GM21423 (cell line): ENCODE data around the gene AJAP1.

Experiments
- ATAC-seq: cut with Tn5 transposase; IDR thresholded peaks from one replicate; pipeline ENCODE4 v1.9.1; 2021; ENCODE audit warnings: mild to moderate bottlenecking, moderate library complexity; ENCODE audit not compliant: unreplicated experiment

The AJAP1 gene

DNA sequence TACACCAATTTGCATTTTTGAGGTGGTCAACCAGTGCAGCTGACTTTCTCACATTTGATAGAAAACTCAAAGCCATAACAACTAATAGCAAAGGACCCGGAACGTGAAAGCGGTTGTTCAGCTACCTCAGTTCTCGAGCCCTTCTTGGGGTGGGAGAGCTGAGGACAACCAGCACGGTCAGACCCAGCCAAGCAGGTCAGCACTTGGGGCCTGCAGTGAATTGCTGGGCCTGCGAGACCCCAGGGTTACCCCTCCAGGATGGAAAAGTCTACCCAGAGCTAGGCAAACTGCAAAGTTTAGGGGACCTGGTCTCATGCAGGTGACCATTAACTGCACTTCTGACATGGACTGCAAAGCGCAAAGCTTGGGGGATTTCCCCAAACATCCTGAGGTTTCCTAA is 23.8 kb upstream of the AJAP1 start:
- no peak for ATAC-seq

DNA sequence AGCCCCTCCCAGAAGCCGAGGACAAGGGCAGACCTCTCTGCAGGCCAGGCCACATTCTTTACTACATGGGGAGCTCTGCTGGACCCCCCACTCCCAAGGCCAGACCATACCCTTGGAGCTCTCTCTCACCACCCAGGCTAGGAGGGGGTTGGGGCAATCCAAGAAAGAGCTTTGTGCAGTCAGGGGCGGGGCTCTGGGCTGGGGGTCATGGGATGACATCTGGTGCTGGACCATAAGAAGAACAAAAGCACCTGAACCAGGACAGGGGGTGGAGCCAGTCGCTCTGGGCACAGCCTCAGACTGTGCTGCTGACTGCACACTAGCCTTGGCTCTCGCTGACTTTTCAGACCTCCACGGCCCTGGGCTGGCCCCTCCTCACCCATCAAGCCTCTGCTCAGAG is 23.1 kb upstream of the AJAP1 start:
- no peak for ATAC-seq

DNA sequence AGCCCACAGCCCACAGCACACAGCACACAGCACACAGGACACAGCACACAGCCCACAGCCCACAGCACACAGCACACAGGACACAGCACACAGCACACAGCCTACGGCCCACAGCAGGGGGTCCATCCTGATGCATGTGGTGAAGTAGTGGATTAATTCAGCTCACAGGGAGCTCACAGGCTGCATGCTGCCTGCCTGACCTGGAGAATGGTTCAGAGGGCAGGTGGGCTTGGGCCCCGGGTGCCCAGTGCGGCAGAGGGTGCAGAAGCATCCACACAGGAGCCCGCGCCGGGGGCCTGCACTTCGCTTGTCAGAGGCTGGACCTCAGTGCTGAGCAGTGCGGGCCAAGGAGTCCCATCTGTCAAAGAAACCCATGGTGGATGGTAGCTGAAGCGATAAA is 21.1 kb upstream of the AJAP1 start:
- ATAC-seq = no peak

DNA sequence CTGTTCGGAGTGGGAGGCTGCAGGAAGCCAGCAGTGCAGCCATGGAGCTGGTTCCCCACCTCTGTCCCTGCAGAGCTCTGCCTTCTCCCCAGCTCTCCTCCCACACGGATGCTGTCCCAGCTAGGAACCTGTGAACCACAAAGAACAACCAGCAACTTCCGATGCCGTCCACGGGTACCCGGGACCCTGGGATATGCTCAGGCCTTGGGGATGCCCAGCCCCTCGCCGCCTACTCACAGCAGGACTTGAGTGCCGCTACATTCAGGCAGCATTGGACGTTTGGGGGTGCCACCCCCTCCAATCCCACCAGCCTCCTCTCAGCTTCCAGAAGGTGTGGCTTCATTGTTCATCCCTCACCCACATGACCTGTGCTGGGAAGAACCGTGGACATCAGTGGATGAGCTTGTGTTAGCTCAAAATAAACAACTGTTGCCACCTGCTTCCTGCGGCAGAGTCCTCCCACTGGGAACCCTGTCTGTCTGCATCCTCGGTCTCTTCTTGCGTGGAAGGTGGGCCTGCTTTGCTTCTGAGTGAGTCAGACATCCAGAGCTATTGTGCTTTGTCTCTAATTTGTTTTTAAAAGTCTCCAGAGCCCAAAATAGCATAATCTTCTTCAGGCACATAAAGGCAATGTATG is 20.1 kb upstream of the AJAP1 start:
- no peak for ATAC-seq

DNA sequence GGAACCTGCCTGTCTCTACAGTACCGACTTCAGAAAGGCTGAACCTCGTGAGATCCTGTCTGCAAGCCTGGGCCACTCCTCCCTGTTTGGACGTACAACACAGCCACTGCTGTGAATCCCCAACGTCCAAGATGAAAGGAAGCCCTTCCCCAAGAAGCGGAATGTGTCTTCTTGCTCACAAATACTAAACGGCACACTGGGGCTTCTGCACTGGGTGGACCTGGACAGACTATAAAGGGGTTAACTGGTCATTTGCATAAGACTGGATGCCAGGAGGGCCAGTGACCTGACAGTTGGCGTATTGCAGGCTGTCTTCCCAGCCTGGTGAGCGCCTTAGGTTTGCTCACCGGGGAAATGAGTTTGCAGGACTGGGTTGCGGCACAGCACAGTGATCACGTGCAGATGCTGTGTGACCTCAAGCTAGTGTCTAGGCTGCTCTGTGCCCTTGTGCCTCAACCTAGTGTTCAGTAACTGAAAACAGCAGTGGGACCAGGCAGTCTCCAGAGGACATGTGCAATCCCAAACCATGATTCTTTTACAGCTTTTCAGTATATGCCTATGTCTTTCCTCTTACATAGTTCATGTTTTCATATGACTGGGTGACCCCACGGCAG is 19.5 kb upstream of the AJAP1 start:
- no peak for ATAC-seq

DNA sequence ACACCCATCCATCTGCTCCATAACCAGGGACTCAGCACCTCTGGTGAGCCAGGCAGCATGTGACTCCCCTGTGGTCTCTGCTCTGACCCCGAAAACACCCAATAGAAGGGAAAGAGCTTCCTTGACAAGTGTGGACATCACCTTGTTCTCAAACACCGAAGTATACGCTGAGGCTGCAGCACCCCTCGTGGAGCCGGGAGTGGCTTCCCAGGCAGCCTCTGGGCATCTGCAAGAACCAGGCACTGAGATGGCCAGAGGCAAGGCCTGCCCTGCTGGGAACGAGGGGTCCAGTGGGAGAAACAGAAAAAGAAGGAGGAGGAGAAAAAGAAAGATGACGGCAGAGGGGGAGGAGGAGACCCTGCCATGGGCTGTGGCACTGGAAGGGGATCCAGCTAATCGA is 18.2 kb upstream of the AJAP1 start:
- no peak for ATAC-seq

DNA sequence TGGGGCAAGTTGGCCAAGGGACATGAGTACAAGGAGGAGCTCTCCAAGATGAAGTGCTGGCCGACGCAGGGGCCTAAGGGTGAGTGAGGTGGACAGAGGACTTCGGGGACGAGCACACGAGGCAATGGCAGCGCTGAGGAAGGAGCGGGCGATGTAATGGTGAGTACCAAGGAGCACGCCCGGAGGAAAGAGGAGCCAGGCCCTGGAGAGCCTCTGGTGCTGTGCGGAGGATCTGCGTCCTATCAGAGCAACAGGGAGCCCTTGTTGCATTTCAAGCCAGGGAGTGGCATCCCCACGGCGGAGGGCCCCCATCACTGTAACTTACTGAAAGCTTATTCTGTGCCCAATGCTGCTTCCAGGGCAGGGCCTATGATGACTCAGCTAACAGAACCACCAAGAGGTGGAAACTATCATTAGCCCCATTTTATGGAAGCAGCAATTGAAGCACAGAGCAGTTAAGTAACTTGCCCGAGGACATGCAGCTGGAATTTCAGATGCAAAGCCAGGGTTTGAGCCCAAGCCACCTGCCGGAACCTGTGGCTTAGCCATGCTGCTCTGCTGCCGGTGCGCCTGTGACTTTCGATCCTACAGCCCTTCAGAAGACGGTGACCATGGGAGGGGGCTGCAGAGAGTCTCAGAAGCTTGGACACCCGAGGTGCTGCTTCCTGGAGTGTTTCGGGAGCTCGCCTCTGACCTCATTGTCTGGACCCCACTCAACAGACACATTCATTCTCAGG is 17.6 kb upstream of the AJAP1 start:
- ATAC-seq = no peak

DNA sequence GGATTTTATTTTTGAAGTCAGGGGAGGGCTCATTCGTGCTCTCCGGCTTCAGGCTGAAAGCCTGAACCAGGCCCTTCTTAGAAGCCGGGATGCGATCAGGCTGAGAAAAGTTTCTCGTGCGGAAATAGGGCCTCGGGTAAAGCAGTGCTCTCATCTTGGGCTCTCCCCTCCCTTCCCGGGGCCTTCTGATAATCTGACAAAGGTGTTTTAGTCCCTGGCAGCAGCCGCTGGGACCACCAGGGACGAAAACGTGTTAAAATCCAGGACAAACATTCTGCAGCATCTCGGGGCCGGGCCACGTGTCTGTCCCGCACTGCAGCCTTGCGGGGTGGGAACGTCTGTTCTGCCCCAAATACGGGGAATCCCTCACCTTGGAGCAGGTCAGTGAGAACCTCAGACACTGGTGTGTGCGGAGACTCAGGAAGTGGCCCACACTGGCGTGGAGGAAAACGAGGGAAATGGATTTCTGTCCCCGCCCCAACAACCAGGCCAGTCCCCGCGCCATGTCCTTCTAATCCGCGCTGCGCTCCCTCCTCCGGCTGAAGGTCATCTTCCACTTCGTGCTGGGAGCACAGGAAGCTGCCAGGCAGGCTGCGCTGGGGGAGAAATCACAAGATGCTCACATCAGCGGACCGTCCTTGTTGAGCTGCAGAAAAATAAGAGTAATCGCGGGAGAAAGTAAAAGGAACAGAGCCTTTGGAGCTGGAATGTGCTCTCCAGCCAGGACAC is 16.6 kb upstream of the AJAP1 start:
- ATAC-seq = no peak

DNA sequence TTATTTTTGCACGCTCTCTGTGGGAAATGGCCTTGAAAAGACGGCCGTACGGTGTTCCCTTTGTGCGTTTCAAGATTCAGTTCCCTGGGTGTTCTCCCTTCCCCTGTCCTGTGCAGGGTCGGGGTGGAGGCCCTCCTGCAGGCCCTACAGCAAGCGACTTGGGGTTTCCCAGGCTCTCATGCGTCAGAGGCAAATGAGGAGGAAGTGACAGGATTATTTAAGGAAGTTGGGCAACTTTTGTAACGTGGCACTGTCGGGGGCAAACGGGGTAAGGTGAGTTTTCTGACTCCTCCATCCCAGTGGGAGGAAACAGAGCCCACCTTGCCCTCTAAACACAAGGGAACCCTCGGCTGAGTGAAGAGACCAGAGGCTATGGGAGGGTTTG is 16.1 kb upstream of the AJAP1 start:
- ATAC-seq = no peak

DNA sequence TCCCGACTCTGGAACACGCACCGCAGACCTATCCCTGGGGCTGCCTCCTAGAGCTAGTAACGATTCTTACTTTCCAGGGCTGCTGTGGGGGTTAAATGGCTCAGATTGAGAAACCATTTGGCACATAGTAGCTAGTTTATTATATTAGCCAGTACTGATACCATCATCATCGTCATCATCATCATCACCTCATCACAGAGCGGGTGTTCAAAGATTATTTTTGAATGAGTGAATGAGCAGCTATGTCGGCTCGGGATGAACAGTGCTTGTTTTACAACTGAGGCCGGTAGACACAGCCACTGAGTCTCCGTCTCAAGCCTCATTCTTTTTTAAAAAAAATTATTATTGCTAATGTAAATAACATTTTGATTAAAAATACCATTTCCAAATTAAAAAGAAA is 13.5 kb upstream of the AJAP1 start:
- no peak for ATAC-seq

DNA sequence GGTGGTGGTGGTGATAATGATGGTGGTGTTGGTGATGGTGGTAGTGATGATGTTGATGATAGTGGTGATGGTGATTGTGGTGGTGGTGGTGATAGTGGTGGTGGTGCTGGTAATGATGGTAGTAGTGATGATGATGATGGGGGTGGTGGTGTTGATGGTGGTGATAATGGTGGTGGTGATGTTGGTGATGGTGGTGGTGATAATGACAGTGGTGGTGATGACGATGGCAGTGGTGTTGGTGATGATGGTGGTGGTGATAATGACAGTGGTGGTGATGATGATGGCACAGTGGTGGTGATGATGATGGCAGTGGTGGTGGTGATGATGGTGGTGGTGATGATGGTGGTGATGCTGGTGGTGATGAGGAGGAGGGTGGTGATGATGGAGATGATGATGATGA is 7.0 kb upstream of the AJAP1 start:
- ATAC-seq = no peak

DNA sequence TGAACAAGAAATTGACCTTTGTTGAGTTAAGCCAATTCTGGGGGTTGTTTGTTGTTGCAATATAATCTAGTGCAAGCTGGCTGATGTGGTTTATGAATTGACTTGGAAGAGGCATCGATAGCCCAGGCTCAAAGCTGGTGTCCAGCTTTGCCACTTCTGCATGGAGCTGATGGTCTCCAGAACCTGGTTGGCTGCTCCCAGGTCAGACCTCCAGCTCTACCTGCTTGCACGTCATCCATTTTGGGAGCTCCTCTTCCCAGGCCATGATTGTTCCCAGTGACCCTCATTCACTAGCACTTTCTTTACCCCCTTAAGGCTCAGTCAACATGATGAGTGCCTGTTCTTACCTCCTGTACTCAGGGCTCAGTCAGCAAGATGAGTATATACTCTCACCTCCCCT is 5.8 kb upstream of the AJAP1 start:
- no peak for ATAC-seq

DNA sequence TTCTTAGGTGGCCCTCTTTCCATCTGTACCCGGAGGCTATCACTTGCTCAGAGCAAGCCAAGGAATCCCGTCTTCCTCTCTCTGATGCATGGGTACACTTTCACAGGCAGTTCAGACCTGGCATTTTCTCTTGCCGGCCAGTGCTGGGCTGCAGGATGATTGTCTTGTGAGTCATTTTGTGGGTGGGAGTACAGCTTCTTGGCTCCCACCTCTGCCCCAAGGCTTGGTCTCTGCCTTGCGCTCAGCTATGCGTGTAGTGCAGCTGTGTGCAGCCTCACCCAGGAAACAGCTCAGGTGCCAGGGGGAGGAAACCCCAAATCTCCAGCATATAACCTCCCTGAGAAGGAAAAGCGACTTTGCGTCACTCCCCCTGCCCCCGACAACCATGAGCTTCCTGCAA is 3.9 kb upstream of the AJAP1 start:
- no peak for ATAC-seq

DNA sequence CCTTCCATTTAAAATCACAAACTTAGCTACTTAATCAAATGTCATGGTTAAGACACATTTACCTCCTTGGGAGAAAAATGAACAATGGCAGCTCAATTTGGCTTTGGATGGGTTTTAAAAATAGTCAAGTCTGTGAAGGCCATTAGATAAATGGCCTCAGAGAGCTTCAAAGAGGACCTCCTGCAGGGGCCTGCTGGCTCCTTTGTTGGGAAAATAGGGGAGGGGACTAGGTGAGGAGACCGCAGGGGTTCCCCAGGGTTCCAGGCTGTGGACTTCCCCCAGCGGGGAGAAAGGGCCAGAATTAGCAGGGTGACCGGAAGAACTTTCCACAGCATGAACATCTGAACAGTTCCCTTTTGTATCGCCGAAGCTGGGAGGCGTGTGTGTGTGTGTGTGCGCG is 3.4 kb upstream of the AJAP1 start:
- no peak for ATAC-seq

DNA sequence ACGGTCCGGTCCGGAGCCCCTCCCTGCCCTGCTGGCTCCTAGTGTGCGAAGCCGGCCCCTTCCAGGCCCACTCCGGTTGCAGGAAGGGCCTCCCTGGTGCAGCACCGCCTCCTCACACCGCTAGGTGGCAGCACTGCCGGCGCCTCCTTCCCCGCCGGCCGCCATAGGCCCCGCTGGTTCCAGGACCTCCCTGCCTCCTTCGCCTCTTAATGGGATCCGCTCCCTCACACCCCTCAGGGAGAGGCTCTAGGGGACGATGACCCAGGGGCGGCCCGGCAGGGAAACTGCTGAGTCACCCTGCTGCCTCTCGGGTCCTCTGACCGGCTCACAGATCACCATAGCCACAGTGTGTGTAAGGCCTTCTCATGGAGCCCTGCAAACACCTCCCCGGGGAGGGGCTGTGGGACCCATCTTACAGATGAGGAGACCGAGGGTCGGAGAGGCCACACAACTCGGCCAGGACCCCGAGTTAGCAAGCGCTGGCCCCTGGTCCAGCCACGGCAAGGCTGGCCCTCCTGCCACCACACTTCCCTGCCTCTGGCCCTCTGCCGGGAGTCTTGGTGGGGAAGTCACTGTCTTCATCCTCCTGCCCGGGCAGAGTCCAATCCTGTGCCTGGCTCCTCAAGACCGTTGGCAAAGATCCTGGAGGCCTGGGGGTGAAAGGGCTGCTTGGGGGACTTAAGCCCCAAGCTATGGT is 1.6 kb upstream of the AJAP1 start:
- ATAC-seq = peak; percentile 65

DNA sequence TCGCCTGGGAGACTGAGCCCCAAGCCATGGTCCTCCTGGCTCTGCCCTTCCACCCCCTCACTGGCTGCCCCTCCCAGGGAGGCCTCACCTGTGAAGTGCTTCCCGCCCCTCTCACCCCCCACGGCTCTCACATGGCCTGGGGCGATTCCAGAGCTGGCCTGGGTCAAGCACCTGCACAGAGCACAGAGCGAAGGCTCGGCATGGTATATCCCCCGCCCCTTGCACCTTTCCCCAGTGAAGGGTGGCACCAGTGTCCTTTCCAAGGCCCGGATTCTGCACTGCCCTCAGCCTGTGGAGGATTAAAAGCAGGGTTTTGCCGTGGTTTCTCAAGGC is 1.1 kb upstream of the AJAP1 start:
- no peak for ATAC-seq

DNA sequence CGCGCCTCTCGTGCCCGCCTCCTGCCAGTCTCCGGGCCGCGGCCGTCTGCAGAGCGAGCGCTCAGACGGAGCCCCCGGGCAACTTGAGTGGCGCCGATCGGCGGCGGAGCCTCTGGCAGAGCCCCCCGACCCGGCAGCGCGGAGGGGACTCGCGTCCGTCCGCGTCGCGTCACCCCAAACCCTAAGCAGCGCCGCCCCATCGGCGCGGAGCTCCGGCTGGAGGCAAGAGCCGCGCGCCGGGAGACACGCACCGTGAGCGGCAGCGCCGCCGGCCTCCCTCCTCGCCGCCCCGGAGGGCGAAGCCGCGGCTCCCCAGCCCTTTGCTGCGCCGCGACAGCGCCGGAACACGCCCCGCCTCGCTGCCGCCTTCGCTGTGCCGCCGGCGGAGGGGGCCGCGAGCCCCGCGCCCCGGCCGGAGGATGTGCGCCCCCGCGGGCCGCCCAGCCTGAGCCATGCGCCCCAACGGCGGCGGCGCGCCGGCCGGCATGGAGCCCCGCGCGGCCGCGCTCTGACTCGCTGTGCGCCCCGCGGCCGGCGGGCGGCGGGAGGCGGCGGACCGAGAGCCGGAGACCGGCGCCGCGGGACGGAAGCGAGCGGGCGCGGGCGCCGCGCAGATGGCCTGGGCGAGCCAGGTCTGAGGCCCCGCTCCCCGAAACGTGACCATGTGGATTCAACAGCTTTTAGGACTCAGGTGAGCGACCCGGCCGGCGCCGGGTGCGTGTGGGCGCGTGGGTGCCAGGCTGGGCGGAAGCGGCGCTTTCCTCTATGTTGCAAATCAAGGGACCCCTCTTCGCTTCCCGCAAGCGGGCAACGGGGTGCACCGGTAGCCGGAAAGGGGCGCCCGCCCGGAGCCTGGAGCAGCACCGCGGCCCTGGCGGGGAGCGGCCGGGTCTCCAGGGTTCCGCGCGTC is 610 bp downstream of the AJAP1 start:
- no peak for ATAC-seq

DNA sequence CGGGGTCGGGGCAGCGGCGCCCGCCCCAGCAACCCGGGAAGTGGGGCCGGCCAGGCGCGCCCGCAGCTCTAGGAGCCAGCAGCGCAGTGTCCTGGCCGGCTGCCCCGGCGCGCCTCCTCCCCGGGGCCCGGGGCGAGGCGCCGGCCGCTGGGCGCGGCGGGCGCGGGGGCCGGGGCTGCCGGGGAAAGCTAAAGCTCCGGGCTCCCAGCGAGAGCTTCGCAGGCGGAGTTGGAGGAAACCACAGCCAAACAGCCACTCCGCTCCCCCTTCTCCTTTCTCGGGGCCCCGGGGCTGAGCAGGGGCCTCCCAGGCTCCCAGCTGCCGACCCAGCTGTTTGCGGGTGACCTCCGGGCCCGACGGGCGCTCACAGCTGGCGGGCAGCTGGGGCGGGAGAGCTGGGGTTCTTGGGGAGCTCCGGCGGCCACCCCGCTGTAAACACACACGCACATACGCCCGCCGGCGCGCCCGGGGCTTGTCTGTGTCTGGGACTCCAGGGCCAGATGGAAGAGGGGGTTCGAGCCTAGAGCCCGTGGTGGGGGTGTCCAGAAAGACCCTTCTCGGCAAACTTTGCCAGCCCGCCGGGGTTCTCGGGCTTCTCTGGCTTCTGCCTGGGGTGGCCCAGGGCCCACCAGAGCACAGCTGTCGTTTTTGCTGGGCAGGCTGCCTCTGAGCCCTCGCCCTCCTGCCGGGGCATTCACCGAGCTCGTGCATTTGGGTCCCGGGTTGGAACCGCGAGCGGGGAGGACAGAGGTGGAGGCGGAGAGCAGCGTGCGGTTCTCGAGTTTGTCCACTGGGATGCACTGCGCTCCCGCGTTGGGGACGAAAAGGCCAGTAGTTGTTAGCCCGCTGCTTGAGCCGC is 1.5 kb downstream of the AJAP1 start:
- no peak for ATAC-seq

DNA sequence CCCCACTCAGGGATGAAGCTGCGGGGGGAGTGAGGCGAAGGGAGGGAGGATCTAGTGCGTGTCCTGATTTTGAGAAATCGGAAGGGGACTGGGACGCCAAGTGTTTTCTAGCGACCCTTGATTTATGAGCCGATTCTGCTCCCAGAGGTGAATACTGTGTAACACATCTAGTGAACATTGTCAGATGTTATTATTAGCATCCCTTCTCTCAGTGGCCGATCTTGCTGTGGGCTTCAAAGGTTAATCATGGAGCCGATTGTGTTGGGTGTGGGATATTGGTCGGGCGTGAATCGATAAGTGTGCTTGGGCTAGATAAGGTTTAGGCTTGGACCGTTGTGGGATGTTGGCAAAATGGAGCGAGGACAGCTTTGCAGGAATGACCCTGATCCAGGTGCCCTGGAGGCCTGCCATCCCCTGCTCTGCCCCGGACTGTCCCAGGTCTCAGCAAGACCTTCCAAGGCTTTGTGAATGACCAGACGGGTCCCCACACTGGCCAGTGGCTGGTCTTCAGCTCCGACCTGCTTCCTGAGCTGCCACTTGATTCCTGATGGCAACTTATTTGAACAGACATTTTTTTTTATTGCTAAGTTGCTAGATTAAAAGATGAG is 2.2 kb downstream of the AJAP1 start:
- ATAC-seq = no peak
